Measurements from ENCODE around the gene LIN54.

DNA sequence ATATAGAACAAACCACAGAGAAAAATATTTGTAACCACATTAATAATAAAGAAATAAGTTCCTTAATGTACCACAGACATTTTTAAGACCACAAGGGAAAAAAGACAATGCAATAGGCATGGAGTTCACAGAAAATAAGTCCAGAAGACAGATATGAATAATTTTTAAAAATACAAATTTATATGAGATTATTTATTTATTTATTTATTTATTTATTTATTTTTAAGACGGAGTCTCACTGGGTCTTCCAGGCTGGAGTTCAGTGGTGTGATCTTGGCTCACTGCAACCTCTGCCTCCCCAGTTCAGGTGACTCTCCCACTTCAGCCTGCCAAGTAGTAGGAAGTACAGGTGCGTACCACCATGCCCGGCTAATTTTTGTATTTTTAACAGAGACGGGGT is 56.4 kb downstream of the LIN54 start:
- TF ChIP-seq, protein P1, sequence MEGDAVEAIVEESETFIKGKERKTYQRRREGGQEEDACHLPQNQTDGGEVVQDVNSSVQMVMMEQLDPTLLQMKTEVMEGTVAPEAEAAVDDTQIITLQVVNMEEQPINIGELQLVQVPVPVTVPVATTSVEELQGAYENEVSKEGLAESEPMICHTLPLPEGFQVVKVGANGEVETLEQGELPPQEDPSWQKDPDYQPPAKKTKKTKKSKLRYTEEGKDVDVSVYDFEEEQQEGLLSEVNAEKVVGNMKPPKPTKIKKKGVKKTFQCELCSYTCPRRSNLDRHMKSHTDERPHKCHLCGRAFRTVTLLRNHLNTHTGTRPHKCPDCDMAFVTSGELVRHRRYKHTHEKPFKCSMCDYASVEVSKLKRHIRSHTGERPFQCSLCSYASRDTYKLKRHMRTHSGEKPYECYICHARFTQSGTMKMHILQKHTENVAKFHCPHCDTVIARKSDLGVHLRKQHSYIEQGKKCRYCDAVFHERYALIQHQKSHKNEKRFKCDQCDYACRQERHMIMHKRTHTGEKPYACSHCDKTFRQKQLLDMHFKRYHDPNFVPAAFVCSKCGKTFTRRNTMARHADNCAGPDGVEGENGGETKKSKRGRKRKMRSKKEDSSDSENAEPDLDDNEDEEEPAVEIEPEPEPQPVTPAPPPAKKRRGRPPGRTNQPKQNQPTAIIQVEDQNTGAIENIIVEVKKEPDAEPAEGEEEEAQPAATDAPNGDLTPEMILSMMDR (IDR thresholded peaks at IDR 0.05) = no peak
- TF ChIP-seq POLR2A (IDR thresholded peaks at IDR 0.05) = no peak
